H9 (cell line): ENCODE results near the gene IL31. TPM values are rescaled to one million over a fixed set of nuclear protein-coding genes. Genes with fewer than 3 reads are reported as not detected.

Source experiments
- DNase-seq: peaks from one replicate; pipeline ENCODE4 v3.0.0-alpha.2; 2017
- H2AFZ ChIP-seq: one replicate; pipeline ENCODE4 v1.6.1; 2013; ENCODE audit warnings: mild to moderate bottlenecking, low read length, control low read depth, moderate library complexity
- H2AK5ac ChIP-seq: 2 replicates; pipeline ENCODE4 v1.6.1; 2013; ENCODE audit warnings: low read length, control low read depth, mixed read lengths; ENCODE audit not compliant: insufficient read length
- H2BK120ac ChIP-seq: one replicate; pipeline ENCODE4 v1.6.1; 2013; ENCODE audit warnings: low read depth, mild to moderate bottlenecking, low read length, control low read depth, inconsistent platforms; ENCODE audit not compliant: poor library complexity, severe bottlenecking
- H2BK12ac ChIP-seq: 2 replicates; pipeline ENCODE4 v1.6.1; 2013; ENCODE audit warnings: low read length, control low read depth, mixed read lengths, low read depth; ENCODE audit not compliant: insufficient read length
- H2BK15ac ChIP-seq: 2 replicates; pipeline ENCODE4 v1.6.1; 2013; ENCODE audit warnings: low read depth, low read length, control low read depth
- H2BK20ac ChIP-seq: one replicate; pipeline ENCODE4 v1.6.1; 2013; ENCODE audit warnings: low read depth, mild to moderate bottlenecking, low read length, control low read depth, inconsistent platforms; ENCODE audit not compliant: poor library complexity, severe bottlenecking
- H2BK5ac ChIP-seq: 2 replicates; pipeline ENCODE4 v1.6.1; 2013; ENCODE audit warnings: low read length, control low read depth, mixed read lengths; ENCODE audit not compliant: insufficient read length
- H3K14ac ChIP-seq: 2 replicates; pipeline ENCODE4 v1.6.1; 2013; ENCODE audit warnings: low read length, control low read depth; ENCODE audit not compliant: insufficient read depth
- H3K18ac ChIP-seq: 2 replicates; pipeline ENCODE4 v1.6.1; 2013; ENCODE audit warnings: low read depth, mild to moderate bottlenecking, mixed read lengths, low read length, control low read depth; ENCODE audit not compliant: insufficient read length
- H3K23ac ChIP-seq: 2 replicates; pipeline ENCODE4 v1.6.1; 2013; ENCODE audit warnings: low read length, control low read depth, mixed read lengths, low read depth; ENCODE audit not compliant: insufficient read length
- H3K23me2 ChIP-seq: 2 replicates; pipeline ENCODE4 v1.6.1; 2013; ENCODE audit warnings: low read depth, mild to moderate bottlenecking, mixed read lengths, low read length, control low read depth; ENCODE audit not compliant: insufficient read length, poor library complexity, severe bottlenecking
- H3K27ac ChIP-seq: 2 replicates; pipeline ENCODE4 v1.5.1; 2013; ENCODE audit warnings: low read length, control low read depth, mixed read lengths, low read depth; ENCODE audit not compliant: insufficient read length
- H3K27me3 ChIP-seq: 2 replicates; pipeline ENCODE4 v1.6.1; 2013; ENCODE audit warnings: low read length, control low read depth, inconsistent platforms; ENCODE audit not compliant: insufficient read depth
- H3K4ac ChIP-seq: 2 replicates; pipeline ENCODE4 v1.6.1; 2013; ENCODE audit warnings: low read depth, mild to moderate bottlenecking, control low read depth, inconsistent platforms, low read length, moderate library complexity
- H3K4me1 ChIP-seq: 2 replicates; pipeline ENCODE4 v1.6.1; 2013; ENCODE audit warnings: low read length, control low read depth, inconsistent platforms; ENCODE audit not compliant: insufficient read depth
- H3K4me2 ChIP-seq: 2 replicates; pipeline ENCODE4 v1.6.1; 2013; ENCODE audit warnings: low read length, control low read depth, mixed read lengths; ENCODE audit not compliant: insufficient read length, insufficient read depth
- H3K56ac ChIP-seq: 2 replicates; pipeline ENCODE4 v1.6.1; 2013; ENCODE audit warnings: low read depth, mild to moderate bottlenecking, mixed read lengths, low read length, control low read depth; ENCODE audit not compliant: insufficient read length
- H3K79me1 ChIP-seq: 2 replicates; pipeline ENCODE4 v1.6.1; 2013; ENCODE audit warnings: low read depth, mild to moderate bottlenecking, moderate library complexity, low read length, control low read depth, inconsistent platforms; ENCODE audit not compliant: insufficient read depth, poor library complexity, severe bottlenecking
- H3K79me2 ChIP-seq: 2 replicates; pipeline ENCODE4 v1.6.1; 2013; ENCODE audit warnings: low read length, control low read depth, inconsistent platforms; ENCODE audit not compliant: insufficient read depth
- H3K9ac ChIP-seq: 2 replicates; pipeline ENCODE4 v1.6.1; 2013; ENCODE audit warnings: low read length, control low read depth, mixed read lengths; ENCODE audit not compliant: insufficient read length; ENCODE audit errors: extremely low read depth
- H3K9me3 ChIP-seq: one replicate; pipeline ENCODE4 v1.6.1; 2013; ENCODE audit warnings: low read depth, low read length, inconsistent platforms; ENCODE audit not compliant: control insufficient read depth
- H3T11ph ChIP-seq: one replicate; pipeline ENCODE4 v1.6.1; 2013; ENCODE audit warnings: mild to moderate bottlenecking, low read length, control low read depth, inconsistent platforms
- H4K20me1 ChIP-seq: one replicate; pipeline ENCODE4 v1.6.1; 2013; ENCODE audit not compliant: control insufficient read depth, insufficient read length, insufficient read depth
- H4K5ac ChIP-seq: 2 replicates; pipeline ENCODE4 v1.6.1; 2013; ENCODE audit warnings: low read depth, mild to moderate bottlenecking, mixed read lengths, low read length, control low read depth; ENCODE audit not compliant: insufficient read length
- H4K8ac ChIP-seq: replicated peaks from 2 replicates; pipeline ENCODE4 v1.6.1; 2013; ENCODE audit warnings: low read length, control low read depth, mixed read lengths, low read depth; ENCODE audit not compliant: insufficient read length
- H4K91ac ChIP-seq: 2 replicates; pipeline ENCODE4 v1.6.1; 2013; ENCODE audit warnings: low read depth, mild to moderate bottlenecking, moderate library complexity, mixed read lengths, low read length, control low read depth; ENCODE audit not compliant: insufficient read length
- H3K27ac Mint-ChIP-seq, 3 experiments: 2 replicates in 2 of 3; 3 replicates in 1 of 3; pipeline ENCODE4 v1.8.0; 2020 to 2021; ENCODE audit warnings: mixed read lengths in 3 of 3, mild to moderate bottlenecking in 1 of 3, moderate library complexity in 1 of 3
- H3K27me3 Mint-ChIP-seq: 2 replicates; pipeline ENCODE4 v1.8.0; 2021; ENCODE audit warnings: low read depth, mild to moderate bottlenecking, moderate library complexity, mixed read lengths
- H3K36me3 Mint-ChIP-seq, 3 experiments: 2 replicates in 2 of 3; 3 replicates in 1 of 3; pipeline ENCODE4 v1.8.0; 2020 to 2021; ENCODE audit warnings: low read depth in 3 of 3, mixed read lengths in 3 of 3; ENCODE audit not compliant: insufficient read depth in 1 of 3
- H3K4me1 Mint-ChIP-seq, 2 experiments: 2 replicates each; pipeline ENCODE4 v1.8.0; 2020; ENCODE audit warnings: mixed read lengths in 2 of 2
- H3K4me3 Mint-ChIP-seq, 2 experiments: 2 replicates in 1 of 2; 3 replicates in 1 of 2; pipeline ENCODE4 v1.8.0; 2020 to 2021; ENCODE audit warnings: mild to moderate bottlenecking in 2 of 2, mixed read lengths in 2 of 2, moderate library complexity in 1 of 2
- H3K9me3 Mint-ChIP-seq, 2 experiments: 2 replicates in 1 of 2; 3 replicates in 1 of 2; pipeline ENCODE4 v1.8.0; 2020; ENCODE audit warnings: mild to moderate bottlenecking in 2 of 2, mixed read lengths in 2 of 2, moderate library complexity in 1 of 2
- CTCF ChIP-seq: fragments of 200-600 bp; sonication (generic); conservative IDR thresholded peaks from 3 replicates; pipeline ENCODE4 v1.8.0; 2021; ENCODE audit warnings: antibody characterized with exemption, mild to moderate bottlenecking
- WGBS: extraction: QIAGEN DNeasy Blood & Tissue Kit; methylation state at CpG from one replicate; pipeline ENCODE4 v1.1.7; 2013; ENCODE audit warnings: missing lambda C conversion rate, low lambda C conversion rate, mixed read lengths; ENCODE audit not compliant: insufficient read length; ENCODE audit errors: extremely low coverage; 5-methylcytosine and 5-hydroxymethylcytosine counted together
- total RNA-seq: library from RNA; stranded (reverse); gene quantifications from 2 replicates; pipeline ENCODE4 v1.2.1, GENCODE V29; 2021

The IL31 gene
- total RNA-seq, 1 experiment from 2014 or later, result not detected

GRCh38 chr12:122172262-122172939 lies 1.6 kb downstream of the IL31 start:
- Histone ChIP-seq H2AK5ac (no peak overlapping the region), H3K9me3 (no peaks in the 10 kb centered on the region), H3K4me2 (no peak overlapping the region), H3K23ac (no peak overlapping the region), H3K23me2 (no peaks in the 10 kb centered on the region), H2BK12ac (no peak overlapping the region), H4K5ac (no peak overlapping the region), H3K56ac (no peak overlapping the region), H3K9ac (no peak overlapping the region), H3K4me1 (no peaks in the 10 kb centered on the region), H3K4ac (no peak overlapping the region), H3K79me1 (no peaks in the 10 kb centered on the region), H4K8ac (no peak overlapping the region), H3T11ph (no peak overlapping the region), H3K27me3 (no peaks in the 10 kb centered on the region), H4K20me1 (no peaks in the 10 kb centered on the region), H3K27ac (no peak overlapping the region), H3K79me2 (no peaks in the 10 kb centered on the region), H3K18ac (no peak overlapping the region), H2AFZ (no peak overlapping the region), H2BK120ac (no peak overlapping the region), H3K14ac (no peak overlapping the region), H2BK20ac (no peak overlapping the region), H2BK5ac (no peak overlapping the region), H2BK15ac (no peak overlapping the region), H4K91ac (no peak overlapping the region)
- H3K27me3 Mint-ChIP-seq, result peaks cover 2% of the 10 kb centered on the region; the same call in 1 of the 2 replicates
- no peaks in the 10 kb centered on the region for H3K4me1 Mint-ChIP-seq
- no peak overlapping the region; a peak in 1 of 7 replicates for H3K27ac Mint-ChIP-seq
- no peaks in the 10 kb centered on the region for H3K36me3 Mint-ChIP-seq
- WGBS, result no CpG with 5 or more reads among the region's 17 CpGs
- DNase-seq, result no peak
- TF ChIP-seq CTCF, result no peak
- no peaks in the 10 kb centered on the region for H3K9me3 Mint-ChIP-seq
- H3K4me3 Mint-ChIP-seq, result no peak overlapping the region
